ENCODE results near the gene TIMP2.

GRCh38 chr17:78897664-78898047, 27.5 kb downstream of the TIMP2 start:
- TF ChIP-seq POLR2A (IDR thresholded peaks at IDR 0.05): no peak
- no peak for TF ChIP-seq CTCF (IDR thresholded peaks at IDR 0.05)
